Stimulated activated CD8-positive, alpha-beta memory T cell treated with anti-CD3 and anti-CD28 coated beads, Interleukin-12 subunit alpha, Interleukin-12 subunit beta, amount 100 ng/mL, for 24 hours (primary cell): Measurements from ENCODE around the gene GRAP2.

Experiments used
- DNase-seq: peaks from one replicate; pipeline ENCODE4 v3.0.0-alpha.2; 2020; ENCODE audit errors: extremely low read depth

Gene GRAP2

DNA sequence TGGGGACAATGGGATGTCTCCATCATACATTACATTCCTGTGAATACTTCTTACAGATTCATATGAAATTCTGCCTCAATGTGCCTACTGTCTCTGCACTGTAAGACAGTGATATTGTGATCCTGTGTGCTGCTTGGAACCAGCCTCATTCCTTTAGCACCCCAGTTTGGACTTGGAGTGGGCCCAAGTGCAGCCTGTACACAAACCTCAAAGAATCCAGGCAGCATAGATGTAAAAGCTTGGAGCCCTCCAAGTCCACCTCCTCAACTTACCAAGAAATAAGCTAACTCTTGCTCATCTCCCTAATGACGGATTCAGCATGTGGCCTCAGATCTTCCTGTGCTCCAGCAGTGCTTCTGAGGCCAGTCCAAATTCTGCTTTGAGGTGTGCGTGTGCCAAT, 24.4 kb downstream of the GRAP2 start:
- DNase-seq = no peak

DNA sequence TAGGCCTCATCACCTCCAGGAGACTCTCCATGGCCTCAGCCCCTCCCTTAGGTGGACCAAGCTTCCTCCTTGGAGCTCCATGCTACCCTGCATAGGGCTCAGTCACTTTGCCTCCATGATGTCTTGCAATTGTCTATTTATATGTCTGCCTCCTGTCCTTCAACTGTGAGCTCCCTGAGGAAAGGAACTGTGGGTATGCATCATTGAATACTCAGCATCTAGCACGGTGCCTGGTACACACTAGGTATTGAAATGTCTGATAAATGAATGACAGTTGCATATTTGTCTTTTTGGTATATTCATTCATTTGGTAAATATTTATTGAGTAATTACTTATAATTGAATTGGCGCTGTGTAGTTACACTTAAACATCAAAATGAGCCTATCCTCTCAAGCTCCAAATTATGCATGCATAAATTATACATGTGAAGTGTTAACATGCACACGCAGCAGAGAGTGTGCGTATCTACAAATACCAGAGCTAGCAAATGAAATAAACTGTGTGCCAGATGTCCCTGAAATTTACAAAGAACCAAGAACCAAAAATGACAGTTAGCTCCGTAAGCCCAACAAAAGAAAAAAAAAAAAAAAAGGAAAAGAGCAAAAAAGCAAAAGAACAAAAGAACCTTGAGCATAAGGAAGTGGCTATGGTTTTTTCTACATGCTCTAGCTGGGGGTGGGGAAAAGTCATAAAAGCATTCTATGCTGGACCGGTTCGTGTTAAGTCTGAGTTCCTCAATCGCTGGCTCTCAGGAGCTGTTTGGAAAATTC, 25.2 kb downstream of the GRAP2 start:
- no peak for DNase-seq

DNA sequence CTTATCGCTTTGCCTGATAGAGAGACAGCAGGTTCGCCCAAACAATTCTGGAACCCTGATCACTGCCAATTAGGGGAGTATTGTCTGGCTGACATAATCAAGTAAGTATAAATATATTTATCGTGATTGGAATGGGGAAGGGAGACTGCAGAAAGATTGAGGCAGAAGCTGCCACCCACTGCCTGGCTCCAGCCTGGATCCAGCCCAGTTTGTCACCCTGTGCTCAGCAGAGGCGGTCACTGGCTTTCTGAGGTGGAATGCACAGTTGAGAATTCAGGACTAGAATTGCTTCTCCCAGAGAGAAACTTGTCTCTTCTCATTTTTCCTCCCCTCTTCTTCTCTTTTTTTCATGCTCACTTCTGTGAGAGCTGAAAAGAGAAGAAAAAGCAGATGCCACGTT, 25.9 kb downstream of the GRAP2 start:
- DNase-seq = no peak

DNA sequence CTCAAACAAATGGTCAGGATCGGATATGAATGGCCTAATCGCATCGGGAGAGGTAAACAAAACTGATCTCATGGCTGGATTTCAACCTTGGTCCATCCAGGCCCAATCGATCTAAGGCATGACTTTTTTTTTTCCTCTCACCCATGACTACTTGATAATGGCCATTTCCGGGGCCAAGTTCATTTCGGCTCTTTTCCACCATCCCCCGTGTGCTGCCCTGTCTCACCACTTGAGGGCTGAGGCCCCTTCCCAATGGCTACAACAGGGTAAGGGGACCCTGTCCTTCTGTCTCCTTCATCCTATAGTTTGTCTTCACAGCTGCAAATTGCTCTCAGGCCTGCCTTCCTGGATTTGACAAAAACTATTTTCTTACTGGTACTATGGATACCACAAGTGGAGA, 26.7 kb downstream of the GRAP2 start:
- DNase-seq = no peak

DNA sequence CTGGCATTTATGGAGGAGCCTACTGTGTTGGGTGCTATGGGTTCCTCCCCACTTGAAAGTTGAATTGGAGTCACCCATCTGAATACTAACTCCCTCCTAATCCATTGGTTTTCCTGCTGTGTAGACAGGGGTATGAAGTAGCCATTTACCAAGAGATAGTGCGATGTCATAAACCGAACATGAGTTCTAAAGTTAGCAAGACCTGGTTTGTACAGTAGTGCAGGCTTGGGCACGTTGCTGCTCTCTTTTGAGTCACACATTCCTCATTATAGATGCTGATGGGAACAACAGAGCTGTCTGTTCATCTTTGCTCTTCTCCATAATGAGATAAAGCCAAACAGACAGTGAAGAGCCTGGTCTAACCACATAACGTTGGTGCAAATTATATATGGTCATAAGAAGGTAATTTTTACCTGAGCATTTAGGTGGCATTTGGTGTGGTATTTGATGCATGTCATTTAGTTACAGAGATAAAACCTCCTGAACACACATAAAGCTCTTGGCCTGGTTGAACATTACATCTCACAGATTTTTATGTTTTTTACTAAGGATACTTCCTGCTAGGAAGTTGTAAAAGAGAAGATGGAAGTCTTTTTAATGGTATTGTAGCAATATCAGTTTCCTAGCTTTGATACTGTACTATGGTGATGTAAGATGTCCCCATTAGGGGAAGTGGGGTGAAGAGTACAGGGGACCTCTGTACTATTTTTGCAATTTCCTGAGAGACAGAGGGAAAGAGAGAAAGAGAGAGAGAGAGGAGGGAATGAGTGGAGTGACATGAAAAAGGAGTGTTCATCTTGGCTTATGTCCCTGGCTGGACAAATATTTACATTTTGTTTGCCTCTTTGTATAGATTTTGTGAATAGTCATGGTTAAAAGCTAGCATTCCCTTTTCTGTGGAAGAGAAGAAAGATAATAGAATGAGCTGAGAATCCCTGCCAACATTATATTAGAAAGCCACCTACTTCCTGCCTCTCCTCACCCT, 27.9 kb downstream of the GRAP2 start:
- no peak for DNase-seq

DNA sequence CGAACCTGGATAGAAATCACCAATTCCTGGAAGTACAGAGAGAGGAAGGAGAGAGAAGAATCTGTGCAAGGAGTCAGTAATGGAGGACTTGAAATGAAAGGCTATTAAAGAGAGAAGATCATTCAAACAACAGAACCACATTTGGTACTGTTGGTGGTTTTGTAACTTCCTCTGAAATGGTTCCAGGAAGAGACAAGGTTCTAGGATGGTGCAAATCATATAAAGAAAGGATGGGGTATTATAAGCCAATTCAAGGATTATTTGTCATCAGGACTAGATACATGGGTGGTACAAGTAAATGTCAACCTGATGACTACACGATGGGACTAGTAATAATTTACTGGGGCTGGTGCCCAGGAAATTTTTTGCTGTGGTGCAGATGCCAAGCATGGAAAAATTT, 30.4 kb downstream of the GRAP2 start:
- no peak for DNase-seq

DNA sequence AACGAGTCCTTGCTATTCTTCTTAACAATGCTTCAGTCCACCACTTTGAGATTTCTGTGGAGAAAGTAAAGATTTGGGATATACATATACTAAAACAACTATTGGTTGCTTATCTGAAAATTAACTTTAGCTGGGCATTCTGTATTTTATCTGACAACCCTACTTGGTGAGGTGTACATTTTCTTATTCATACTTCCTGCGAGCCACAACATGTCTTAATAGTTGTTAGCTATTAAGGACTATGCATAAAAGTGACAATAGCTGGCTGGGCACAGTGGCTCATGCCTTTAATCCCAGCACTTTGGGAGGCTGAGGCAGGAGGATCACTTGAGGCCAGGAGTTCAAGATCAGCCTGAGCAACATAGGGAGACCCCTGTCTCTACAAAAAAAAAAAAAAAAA, 31.3 kb downstream of the GRAP2 start:
- DNase-seq = no peak

DNA sequence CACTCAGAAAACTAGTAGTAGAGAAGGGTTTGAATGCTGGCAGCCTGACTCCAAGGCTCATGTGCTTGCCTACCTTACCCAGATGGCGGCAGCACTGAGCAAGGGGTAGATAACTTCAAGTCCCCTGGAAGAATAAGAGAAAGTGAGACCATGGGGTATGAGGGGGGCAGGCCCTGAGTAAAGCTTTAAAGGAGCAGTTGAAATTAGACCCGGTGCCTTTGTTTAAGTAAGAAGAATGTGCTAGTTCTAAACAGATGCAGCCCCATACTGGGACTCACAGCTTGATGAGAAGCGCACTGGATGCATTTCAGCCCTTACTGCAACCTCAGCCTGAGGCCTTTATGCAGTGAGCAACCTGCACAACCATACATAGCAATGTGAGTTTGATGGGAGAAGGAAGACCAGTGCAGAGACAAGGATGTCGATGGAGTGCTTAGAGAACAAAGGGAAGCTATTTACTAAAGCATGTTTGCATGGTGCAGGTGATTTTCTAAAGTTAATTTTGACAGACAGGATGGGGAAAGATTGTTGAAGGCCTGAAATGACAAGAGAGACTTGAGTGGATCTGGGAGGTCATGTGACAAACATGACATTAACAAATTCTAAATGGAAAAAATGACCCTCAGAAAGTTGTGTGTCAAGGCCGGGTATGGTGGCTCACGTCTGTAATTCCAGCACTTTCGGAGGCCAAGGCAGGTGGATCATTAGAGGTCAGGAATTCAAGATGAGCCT, 32.2 kb downstream of the GRAP2 start:
- DNase-seq = no peak

DNA sequence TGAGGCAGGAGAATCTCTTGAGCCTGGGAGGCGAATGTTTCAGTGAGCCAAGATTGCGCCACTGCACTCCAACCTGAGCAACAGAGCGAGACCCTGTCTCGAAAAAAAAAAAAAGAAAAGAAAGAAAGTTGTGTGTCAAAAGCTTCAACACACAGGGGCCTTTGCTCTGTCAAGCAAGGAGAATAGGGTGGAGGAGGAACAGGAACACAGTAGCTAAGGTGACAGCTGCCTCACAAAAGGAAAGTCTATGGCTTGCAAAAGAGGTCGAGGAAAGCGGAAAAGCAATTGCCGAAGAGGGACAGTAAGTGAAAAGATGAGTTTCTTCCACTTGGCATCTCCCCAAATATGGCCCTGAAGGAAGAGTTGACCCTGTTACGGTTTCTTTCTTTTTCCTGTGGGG, 32.9 kb downstream of the GRAP2 start:
- no peak for DNase-seq

DNA sequence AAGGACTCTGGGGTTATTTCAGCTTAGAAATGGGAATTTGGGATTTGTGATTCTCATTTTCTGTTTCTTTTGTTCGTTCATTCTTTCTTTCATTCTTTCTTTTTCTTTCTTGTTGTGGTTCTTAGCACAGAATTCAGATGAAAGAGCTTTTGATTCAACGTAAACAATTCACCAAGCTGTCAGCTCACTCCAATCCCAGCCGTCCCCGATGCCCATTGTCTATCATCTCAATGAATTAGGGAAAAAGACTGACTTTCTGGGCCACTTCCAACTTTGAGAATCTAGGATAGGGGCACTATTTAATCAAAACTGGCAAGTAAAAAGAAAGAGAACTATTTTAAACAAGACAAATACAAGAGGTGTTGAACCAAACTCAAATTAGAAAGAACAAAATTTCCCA, 34.2 kb downstream of the GRAP2 start:
- no peak for DNase-seq

DNA sequence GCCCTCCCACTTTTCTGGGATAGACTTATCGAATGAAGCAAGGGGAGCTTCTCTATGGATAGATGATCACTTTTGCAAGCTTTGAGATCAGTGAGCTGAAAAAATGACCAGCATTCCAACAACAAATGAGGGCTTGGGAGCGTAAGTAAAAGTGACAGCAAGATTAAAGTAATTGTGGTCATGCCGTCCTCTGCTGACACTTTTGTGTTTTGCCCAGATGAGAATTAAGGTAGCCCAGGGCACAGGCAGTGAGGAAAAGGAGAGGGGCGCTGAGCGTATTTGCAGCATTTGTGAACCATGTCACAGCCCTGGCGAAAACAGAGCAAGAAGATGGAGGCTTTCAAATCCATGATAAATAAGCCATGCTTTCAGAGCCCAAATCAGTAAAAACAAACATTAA, 34.7 kb downstream of the GRAP2 start:
- DNase-seq = no peak

DNA sequence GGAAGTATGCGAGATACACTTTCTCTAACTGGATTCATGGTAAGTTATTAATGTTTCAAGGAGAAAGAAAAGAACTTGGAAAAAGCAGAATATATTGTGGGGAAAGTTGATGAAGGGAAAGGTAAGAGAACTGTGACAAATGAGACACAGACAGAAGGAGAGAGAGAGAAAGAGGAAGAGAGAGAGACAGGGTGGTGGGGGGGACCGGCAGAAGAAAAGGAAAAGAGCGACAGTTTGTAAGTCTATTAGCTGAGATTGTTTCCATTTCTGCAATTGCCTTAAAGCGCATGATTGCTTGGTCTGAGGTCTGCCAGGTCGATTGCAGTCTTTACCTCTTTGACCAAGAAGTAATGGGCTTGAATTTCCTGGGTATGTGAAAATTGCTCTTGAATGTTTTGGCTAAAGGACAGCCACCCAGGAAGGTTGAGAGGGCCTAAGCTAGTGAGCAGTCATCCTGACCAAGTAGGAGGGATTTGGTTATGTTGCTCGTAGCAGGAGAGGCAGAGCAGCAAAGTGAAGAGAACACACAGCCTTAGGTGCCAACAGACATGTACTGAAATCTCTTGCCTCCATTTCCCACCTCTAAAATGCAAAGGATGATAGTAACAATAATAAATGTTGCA, 35.8 kb downstream of the GRAP2 start:
- DNase-seq = no peak

DNA sequence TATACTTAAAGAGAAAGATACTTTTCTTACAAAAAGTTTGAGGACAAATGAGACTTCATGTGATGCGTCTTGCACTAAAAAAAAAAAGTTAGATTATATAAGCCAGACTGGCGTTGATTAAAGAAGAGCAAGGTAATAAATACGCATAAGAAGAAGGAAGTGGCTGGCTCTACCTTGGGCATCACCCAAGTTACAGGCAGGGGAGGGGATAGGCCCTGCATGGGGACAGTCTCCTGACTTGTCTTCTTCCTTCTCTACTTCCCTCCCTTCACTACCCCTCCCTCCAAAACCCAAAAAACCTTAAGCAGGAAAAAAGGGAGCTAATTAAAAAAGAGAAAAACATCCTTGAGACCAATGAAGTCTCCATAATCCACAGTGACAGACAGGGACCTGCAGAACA, 37.0 kb downstream of the GRAP2 start:
- DNase-seq = no peak

DNA sequence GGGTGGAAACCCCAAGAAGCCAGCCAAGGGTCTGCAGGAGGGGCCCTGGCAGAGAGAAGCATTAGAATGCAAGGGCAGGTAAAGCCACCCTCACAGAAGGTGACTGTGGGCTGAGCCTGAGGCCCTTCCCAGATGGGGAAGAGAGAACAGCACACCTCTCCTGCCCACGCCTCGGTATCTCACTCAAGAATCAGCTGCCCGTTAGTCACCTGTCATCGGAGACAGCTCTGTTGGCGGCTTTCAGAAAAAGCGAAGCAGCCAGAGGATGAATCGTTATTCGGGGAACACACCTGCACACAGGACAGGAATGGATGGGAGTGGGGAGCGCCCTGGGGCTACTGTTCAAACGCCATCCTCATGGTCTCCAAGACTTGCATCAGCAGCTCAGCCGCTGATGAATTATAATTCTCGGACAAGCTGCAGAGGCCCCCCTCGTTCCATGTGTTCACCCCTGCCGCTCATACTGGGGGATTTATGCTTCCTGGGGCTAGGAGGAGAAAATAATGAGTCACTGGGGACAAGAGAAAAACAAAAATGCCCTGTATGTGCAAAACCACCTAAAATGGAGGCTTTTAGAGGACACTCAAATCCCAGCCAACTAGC, 37.7 kb downstream of the GRAP2 start:
- no peak for DNase-seq

DNA sequence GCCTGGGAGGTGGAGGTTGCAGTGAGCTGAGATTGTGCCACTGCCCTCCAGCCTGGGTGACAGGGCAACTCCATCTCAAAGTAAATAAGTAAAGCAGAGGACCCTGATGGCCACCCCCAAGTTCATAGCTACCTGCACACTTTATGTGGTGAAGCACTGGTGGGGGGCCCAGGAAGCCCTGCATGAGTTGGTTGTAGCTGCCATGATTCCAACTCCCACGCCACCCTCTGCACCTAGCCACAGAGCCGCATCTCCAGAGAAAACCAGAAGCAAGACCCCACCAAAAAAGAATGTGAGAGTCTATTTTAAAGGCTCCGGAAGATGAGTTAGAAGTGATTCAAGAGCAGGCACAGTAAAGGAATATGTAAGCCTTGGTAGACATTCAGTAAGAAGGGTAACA, 38.9 kb downstream of the GRAP2 start:
- no peak for DNase-seq

DNA sequence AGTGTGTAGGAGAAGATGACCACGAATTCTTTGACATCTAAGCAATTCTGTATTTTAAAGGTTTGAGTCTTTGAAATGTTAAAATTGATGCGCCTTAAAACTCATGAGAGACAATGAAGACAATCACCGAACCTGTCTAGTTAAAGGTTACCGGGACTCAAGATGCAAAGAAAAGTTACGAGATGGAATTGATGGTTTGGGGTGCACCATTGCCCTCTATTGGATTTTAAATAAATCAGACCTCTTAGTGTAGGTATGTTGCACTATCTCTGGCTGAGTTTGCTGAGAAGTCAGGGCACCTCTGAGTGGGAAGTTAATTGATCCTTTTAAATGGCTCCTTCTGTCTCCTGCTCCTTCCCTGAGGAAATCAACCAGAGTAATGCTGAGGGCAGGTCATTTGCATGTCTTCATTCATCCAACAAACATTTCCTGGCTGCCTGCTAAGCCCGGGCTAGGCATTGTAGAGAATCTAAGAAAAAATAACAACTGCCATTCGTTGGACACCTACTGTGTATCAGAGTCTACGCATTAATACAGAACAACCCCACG, 39.9 kb downstream of the GRAP2 start:
- DNase-seq = no peak

DNA sequence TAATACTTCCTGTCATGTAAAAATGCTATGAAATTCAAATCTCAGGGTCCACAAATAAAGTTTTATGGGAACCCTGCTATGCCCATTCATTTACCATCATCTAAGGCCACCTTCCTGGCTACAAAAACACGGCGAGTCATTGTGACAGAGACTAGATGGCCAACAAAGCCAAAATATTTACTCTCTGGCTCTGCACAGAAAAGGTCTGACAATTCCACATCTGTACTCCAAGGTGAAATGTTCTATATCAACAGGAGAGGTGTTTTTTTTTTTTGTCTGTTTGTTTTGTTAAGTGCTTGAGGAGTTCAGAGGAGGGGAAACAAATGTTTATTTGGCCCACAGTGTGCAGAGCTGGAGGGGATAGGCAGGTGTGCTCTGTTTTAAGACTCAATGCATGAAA, 40.7 kb downstream of the GRAP2 start:
- DNase-seq = no peak

DNA sequence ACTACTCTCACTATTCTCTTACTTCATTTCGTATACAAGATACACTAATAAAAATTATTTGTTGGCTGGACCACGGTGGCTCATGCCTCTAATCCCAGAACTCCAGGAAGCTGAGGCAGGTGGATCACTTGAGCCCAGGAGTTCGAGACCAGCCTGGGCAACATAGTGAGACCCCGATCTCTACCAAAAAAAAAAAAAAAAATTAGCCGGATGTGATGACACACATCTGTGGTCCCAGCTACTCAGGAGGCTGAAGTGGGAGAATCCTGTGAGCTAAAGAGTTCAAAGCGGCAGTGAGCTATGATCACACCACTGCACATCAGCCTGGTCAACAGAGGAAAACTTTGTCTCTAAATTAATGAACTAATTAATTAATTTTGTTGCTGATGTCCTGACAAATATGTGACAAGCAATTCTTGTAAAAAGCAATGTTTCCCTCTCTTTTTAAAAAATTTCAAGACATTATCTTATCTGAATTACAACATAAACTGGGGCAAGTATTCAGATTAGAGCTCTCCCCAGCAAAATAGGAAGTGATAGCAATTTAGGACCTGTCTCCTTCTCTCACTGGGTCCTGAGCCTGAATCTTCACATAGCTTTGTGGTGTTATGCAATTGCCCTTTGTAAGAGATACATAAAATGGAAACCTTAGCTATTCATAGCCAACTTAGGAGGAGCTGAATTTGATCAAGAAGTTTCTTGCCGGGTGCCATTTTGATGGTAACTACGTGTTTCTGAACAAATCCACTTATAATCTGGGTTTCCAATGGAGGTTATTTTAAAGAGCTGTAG, 41.8 kb downstream of the GRAP2 start:
- DNase-seq = no peak

DNA sequence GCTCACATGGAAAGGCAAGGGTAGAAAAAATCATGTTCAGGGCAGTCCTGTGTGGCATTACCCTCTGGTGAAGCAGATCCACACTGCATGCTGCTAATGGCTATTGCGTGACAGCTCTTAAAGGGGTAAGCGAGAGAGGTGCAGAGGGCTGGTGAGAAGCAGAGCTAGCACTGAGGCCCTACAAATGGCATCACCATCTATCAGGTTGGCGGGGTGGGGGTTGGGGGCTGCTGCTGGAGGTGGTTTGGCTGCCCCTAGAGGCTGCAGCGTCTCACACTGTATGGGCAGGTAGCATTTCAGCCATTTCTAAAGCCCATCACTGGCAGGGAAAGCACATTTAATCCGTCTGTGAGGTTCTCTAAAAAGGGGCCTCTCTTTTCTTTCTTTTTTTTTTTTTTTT, 42.5 kb downstream of the GRAP2 start:
- no peak for DNase-seq
